DMS 273 treated with DMSO at 0.1 percent for 48 hours (cell line): Measurements from ENCODE around the gene IGF2R.
A peak's percentile ranks its signal among the peaks of the same experiment; 100 is the strongest.
"Not testable (repeated sequence)": the region's sequence is repeated elsewhere in the genome, so short reads cannot be mapped to it uniquely, and the experiment has no call there.

Experiments used
- DNase-seq: peaks from one replicate; lab custom pipeline; 2025; lab: John Stamatoyannopoulos, UW

IGF2R gene

GRCh38 chr6:159952289-159953005 is 16.4 kb upstream of the IGF2R start:
- DNase-seq, result no peak

- DNase-seq, result no peak
Measured at GRCh38 chr6:159953091-159953601, 15.7 kb upstream of the IGF2R start.

- DNase-seq, result no peak
Measured at GRCh38 chr6:159955945-159956361, 12.9 kb upstream of the IGF2R start.

- no peak for DNase-seq
Measured at GRCh38 chr6:159957071-159957673, 11.7 kb upstream of the IGF2R start.

GRCh38 chr6:159959165-159959975 is 9.5 kb upstream of the IGF2R start:
- DNase-seq, result peak; percentile 13

GRCh38 chr6:159959976-159960384 is 8.9 kb upstream of the IGF2R start:
- DNase-seq, result no peak

DNA sequence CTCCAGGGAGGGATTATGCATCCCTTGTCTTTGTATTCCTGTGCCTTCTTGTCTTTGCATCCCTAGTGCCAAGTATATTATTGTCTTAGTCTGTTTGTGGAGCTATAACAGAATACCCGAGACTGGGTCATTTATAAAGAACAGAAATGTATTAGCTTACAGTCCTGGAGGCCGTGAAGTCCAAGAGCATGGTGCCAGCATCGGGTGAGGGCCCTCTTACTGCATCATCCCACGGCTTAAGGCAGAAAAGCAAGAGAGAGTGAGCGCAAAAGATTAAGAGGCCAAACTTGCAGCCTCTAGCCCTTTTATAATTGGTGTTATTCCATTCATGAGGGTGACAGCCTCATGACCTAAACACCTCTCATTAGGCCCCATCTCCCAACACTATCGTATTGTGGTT is 8.4 kb upstream of the IGF2R start:
- no peak for DNase-seq

GRCh38 chr6:159961528-159961927 is 7.4 kb upstream of the IGF2R start:
- no peak for DNase-seq

DNA sequence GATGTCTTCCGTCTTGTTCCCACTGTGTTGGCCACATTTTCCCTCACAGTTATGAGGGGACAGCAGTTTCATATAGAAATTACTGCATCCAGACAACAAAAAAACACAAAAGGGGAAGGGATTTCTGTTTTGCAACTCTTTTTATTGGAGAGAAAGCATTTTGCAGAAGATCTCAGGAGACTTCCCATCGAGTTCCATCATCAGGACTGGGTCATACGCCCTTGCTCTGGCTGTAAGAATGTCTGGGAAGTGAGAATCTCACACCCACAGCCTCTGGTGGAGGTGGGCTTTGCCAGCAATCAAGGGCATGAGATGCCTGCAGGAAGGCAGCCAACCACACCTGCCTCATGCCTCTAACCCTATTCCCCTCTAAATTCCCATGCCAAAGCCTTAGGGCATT is 5.8 kb upstream of the IGF2R start:
- DNase-seq, result no peak

DNA sequence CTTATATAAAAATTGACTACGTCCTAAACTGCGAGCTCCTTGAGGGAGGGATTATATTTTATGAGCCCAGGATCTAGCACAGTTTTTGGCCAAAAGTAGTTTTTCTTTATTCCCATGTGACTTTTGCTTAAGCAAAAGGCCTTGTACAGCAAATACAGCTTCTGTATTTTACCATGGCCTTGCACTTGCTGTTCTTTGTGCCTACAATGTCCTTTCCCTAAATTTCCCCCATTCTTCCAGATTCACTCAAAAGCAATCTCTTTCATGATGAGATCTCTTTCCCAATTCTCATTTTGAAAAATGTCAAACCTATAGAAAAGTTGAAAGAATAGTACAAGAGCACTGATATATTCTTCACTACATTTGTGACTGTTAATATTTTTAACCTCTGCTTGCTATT is 4.8 kb upstream of the IGF2R start:
- DNase-seq, result no peak

- DNase-seq, result no peak
Measured at GRCh38 chr6:159966339-159966738, 2.5 kb upstream of the IGF2R start.

- no peak for DNase-seq
Measured at GRCh38 chr6:159966981-159967380, 1.9 kb upstream of the IGF2R start.

GRCh38 chr6:159967621-159968020 is 1.3 kb upstream of the IGF2R start:
- DNase-seq, result not testable (repeated sequence)

DNA sequence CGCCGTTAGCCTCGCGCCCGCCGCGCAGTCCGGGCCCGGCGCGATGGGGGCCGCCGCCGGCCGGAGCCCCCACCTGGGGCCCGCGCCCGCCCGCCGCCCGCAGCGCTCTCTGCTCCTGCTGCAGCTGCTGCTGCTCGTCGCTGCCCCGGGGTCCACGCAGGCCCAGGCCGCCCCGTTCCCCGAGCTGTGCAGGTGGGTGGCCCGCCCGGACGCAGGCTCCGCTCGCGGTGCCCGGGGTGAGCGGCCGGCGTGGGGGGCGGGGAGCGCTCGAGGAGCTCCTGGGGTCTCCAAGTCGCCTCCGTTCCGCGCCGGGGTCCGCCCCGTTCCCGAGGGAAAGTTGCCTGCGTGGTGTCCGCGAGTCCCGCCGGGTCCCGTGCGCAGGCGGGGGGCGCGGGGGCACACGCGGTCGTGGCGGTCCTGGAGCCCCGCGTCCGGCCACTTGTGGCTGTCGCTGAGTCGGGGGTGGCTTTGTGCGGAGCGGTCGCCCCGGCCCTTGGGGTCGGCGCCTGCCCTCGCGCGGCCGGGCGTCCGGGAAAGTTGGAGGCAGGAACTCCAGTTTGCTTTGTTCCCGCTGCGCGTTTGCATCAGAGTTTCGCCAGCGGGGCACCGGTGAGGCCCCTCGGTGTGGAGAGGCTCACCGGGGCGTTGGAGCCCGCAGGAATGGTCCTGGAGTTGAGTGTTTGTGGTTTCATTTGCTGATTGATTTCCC is 476 bp downstream of the IGF2R start:
- no peak for DNase-seq

DNA sequence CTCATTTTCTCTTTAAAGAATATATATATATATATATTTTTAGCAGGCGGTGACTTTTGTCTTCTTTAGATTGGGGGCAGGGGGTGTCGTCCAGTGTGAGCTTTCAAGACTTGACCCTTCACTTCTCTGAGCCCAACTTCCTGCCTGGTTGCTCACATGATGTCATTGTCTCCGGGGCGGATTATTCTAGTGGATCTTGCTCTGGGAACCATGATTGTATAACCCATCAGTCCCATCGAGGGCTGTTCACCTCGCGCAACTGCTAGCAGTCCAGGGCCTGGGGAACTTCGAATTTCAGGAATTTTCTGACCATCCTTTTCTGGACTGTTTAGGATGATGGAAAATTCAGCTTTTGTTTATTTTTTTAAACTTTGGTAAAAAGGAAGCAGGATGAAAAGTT is 1.0 kb downstream of the IGF2R start:
- peak; percentile 25 for DNase-seq

DNA sequence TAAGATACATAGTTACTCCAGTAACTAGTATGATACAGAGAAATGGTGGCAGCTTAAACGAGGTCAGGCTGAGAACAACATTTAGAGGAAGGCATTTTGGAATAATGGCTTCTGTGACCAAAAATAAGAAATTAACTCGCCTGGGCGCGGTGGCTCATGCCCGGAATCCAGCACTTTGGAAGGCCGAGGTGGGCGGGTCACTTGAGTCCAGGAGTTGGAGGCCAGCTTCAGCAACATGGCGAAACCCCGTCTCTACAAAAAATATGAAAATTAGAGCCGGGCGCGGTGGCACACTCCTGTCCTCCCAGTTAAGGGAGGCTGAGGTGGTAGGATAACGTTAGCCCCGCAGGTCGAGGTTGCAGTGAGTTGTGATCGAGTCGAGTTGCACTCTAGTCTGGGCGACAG is 1.8 kb downstream of the IGF2R start:
- DNase-seq, result no peak

DNA sequence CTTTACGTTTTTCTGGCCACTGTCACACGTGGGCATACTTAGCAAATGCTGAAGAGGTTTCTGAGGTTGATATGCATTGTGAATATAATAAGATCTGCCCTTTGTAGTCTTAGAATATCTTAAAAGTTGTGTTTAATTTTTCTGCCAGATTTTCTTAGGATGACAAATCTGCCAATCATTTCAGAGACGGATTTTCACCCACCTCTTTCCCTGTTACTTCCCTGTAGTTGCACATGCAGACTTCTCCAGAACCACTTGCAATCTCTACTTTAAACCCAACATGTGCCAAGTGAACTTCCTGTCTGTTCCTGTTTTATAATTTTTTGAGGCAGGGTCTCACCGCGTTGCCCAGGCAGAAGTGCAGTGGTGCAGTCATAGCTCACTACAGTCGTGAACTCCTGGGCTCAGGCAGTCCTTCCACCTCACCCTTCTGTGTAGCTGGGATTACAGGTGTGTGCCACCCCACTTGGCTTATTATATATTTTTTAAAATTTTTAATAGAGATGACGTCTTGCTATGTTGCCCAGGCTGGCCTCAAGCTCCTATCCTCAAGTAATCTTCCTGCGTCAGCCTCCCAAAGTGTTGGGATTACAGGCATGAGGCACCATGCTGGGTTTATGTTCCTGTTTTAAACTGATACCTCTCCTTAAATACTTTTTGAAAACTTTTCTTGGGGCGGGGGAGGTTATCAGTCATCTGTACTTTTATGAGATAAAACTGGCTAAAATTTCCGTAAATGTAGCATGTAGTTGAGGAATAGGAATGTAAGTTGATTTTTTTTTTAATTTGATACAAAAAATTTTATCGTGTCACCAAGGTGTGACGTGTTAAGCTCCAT is 2.7 kb downstream of the IGF2R start:
- no peak for DNase-seq

DNA sequence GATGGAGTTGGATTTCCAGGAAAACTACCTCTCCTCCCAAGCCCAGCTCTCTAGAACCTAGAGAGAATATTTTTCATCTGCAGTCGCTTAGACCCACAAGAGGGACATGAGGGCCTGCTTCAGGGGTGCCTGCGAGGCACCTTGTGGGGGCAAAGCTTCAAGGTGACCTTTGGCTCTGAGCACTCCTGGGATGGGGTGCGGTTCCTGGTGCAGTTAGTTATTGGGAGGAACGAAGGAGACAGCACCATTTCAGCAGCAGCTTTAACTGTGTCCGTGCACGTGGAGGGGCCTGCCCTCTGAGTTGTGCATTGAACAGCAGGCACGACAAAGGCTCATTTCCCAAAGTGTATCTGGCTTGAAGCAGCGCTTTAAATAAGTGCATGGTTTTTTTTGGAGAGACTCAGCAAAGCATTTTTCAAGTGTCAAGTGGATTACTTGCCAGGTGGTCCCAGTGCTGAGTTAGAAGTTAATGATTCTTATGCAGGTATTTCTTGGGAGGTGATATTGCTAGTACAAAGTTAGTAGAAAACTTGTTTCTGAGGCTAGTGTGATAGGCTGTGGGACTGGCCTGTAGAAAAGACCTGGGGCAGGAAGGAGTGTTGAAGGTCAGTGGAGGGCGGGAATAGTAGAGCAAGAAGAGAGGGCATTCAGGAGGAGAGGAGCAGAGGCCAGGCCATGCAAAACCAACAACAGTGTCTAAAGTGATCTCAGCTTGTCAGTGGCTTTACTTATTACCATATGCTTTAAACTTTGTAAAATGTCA is 3.8 kb downstream of the IGF2R start:
- DNase-seq, result peak; percentile 2

DNA sequence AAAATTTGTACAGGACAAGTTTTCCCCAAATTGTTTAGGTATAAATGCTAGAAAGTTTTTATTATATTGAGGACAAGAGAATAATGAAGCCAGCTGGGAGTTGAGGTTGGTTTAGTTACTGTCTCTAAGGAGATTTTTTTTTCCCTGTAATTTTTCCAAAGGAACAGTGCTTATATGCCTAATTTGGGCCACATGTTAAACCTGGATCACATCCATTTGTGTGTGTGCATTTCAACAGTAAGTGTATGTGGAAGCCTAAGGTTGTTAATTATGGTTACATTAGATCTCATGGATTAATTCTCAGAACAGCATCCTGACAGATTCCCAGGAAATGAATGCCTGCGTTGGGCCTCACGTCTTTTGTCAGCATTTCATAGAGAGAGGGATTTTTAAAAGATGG is 4.5 kb downstream of the IGF2R start:
- DNase-seq, result peak; percentile 7

DNA sequence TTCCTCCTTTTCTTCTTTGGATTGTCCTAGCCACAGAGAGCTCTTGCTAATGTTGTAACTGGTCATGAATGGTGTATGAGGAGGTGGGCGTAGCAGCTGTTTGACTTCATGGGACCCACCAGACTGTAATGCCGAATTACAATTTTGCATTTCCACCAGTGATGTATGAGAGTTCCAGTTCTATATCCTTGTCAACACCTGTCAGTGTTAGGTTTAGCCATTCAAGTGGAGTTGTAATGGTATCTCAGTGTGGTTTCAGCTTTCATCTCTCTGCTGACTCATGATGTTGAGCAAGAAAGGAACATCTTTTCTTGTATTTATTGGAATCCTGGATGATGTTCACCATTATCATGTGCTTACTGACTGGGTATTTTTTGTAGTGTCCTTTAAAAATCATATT is 5.1 kb downstream of the IGF2R start:
- peak; percentile 49 for DNase-seq

DNA sequence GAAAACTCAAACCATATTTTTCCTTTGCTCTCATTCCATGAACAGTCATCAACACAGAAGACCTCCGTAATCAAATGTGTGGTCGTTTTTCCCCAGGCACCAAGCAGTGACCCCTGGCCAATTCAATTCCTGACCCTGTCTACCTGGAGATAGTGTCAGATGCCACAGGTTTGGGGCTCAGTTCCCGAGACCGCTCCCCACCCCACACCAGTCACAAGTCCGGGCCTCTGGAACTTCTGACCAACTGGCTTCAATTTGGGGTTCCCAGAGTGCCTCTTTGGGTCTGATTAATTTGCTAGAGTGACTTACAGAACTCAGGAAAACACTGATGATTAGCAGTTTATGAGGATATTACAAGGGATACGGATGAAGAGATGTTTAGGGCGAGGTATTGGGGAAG is 6.0 kb downstream of the IGF2R start:
- no peak for DNase-seq
